ENCODE results near the gene AGR3.

DNA sequence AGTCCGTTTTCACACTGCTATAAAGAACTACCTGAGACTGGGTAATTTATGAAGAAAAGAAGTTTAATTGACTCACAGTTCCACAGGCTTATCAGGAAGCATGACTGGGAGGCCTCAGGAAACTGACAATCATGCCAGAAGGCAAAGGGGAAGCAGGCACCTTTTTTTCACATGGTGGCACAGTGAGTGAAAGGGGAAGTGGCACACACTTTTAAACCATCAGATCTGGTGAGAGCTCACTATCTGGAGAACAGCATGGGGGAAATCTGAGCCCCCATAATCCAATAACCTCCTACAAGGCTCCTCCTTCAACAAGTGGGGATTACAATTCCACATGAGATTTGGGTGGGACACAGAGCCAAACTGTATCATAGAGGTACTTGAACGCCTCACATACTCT, 30.0 kb downstream of the AGR3 start:
- TF ChIP-seq, protein P1, sequence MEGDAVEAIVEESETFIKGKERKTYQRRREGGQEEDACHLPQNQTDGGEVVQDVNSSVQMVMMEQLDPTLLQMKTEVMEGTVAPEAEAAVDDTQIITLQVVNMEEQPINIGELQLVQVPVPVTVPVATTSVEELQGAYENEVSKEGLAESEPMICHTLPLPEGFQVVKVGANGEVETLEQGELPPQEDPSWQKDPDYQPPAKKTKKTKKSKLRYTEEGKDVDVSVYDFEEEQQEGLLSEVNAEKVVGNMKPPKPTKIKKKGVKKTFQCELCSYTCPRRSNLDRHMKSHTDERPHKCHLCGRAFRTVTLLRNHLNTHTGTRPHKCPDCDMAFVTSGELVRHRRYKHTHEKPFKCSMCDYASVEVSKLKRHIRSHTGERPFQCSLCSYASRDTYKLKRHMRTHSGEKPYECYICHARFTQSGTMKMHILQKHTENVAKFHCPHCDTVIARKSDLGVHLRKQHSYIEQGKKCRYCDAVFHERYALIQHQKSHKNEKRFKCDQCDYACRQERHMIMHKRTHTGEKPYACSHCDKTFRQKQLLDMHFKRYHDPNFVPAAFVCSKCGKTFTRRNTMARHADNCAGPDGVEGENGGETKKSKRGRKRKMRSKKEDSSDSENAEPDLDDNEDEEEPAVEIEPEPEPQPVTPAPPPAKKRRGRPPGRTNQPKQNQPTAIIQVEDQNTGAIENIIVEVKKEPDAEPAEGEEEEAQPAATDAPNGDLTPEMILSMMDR (IDR thresholded peaks at IDR 0.05; ENCODE audit: insufficient read depth, low read depth, low read length): no peak
- TF ChIP-seq EZH2 (IDR thresholded peaks at IDR 0.05; ENCODE audit: insufficient read depth, low read length): no peak

All from astrocyte (in vitro differentiated cells and primary cell).